Activated CD4-positive, alpha-beta T cell treated with anti-CD3 and anti-CD28 coated beads, Interleukin-2, amount 10 ng/mL, durations not matched to agents 24 days and 14 days (primary cell): ENCODE data around the gene AAK1. TPM values are rescaled to one million over a fixed set of nuclear protein-coding genes. Genes with fewer than 3 reads are reported as not detected.

Experiments used
- DNase-seq: peaks from one replicate; pipeline ENCODE4 v3.0.0; 2022
- H3K27ac Mint-ChIP-seq: one replicate; pipeline ENCODE4 v1.8.0; 2022; ENCODE audit warnings: mild to moderate bottlenecking, mixed read lengths
- H3K27me3 Mint-ChIP-seq: one replicate; pipeline ENCODE4 v1.8.0; 2022; ENCODE audit warnings: mixed read lengths
- H3K36me3 Mint-ChIP-seq: one replicate; pipeline ENCODE4 v1.8.0; 2022; ENCODE audit warnings: low read depth, mild to moderate bottlenecking, mixed read lengths
- H3K4me1 Mint-ChIP-seq: one replicate; pipeline ENCODE4 v1.8.0; 2021; ENCODE audit warnings: mixed read lengths
- H3K4me3 Mint-ChIP-seq: one replicate; pipeline ENCODE4 v1.8.0; 2022; ENCODE audit warnings: mild to moderate bottlenecking, moderate library complexity, mixed read lengths
- H3K9me3 Mint-ChIP-seq: one replicate; pipeline ENCODE4 v1.8.0; 2021; ENCODE audit warnings: mixed read lengths
- intact Hi-C: fragments of 100-400 bp; cut with micrococcal nuclease; formaldehyde crosslinking; loops from one replicate; pipeline ENCODE4 v1.15.1; 2023
- total RNA-seq: library from RNA; stranded (reverse); gene quantifications from 2 replicates; pipeline ENCODE4 v1.2.3, GENCODE V29; 2022

Gene AAK1
- total RNA-seq, 1 donor from 2014 or later, result 86.0 TPM

- Mint-ChIP-seq H3K4me1 (peaks cover 31% of the 10 kb centered on the region), H3K27me3 (no peaks in the 10 kb centered on the region), H3K27ac (no peak overlapping the region), H3K36me3 (peaks cover 67% of the 10 kb centered on the region), H3K4me3 (no peak overlapping the region), H3K9me3 (peaks cover 9% of the 10 kb centered on the region)
- intact Hi-C loops, result loop anchor here (5.0 kb wide), 2 partner anchors 68 to 128 kb away; partner anchors contain the start of gene NFU1
- DNase-seq, result no peak
These were observed 137.8 kb downstream of the AAK1 start for GRCh38 chr2:69505710-69506109.

DNA sequence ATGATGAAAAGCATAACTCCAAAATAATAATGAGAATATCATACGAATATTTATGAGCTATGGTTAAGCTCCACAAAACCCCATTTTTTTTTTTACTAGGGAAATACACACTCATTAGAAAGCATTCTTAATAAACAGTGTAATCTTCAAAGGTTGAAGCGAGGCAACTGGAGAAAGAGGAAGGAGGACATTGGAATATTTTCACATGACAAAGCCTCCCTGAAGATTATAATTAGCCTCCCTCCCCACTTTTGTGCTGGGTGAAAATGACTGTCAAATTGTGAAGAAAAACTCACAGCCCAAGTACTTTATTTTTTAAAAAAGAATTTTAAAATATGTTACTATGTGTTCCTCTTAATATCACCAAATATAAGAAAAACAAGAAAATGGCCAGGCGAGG is 142.2 kb downstream of the AAK1 start:
- no peak overlapping the region for H3K27ac Mint-ChIP-seq
- peaks cover 45% of the 10 kb centered on the region for H3K36me3 Mint-ChIP-seq
- no peaks in the 10 kb centered on the region for H3K9me3 Mint-ChIP-seq
- no peaks in the 10 kb centered on the region for H3K27me3 Mint-ChIP-seq
- H3K4me1 Mint-ChIP-seq, result peaks cover 22% of the 10 kb centered on the region
- DNase-seq, result no peak
- intact Hi-C loops, result no loop called here
- H3K4me3 Mint-ChIP-seq, result no peak overlapping the region

- H3K9me3 Mint-ChIP-seq, result no peaks in the 10 kb centered on the region
- peaks cover 34% of the 10 kb centered on the region for H3K36me3 Mint-ChIP-seq
- H3K27me3 Mint-ChIP-seq, result no peaks in the 10 kb centered on the region
- DNase-seq, result no peak
- H3K4me1 Mint-ChIP-seq, result peaks cover 21% of the 10 kb centered on the region
- intact Hi-C loops, result no loop called here
- peak overlapping the region; percentile 22 for H3K4me3 Mint-ChIP-seq
- peak overlapping the region; percentile 45 for H3K27ac Mint-ChIP-seq
These were observed 143.6 kb downstream of the AAK1 start for GRCh38 chr2:69499966-69500365.

GRCh38 chr2:69499242-69499641 is 144.3 kb downstream of the AAK1 start:
- peak overlapping the region; percentile 93 for H3K27ac Mint-ChIP-seq

DNA sequence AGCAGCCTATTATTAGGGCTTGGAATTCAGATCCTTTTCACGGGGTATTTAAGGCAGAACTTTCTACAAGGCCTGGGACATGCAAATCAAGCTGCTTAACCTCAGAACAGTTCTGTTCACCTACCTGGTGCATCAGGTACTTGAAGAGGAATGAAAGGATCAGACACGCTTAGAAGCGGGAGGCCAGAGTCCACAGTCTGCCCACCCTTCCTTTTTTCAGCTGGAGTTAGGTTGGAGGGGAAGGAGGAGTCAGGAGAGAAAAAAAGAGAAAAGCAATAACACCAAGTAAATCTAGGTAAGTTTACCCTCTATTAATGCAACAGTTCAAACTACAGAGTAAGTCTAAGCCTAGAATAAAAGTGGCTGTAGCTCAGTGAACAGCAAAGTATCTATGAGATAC is 147.7 kb downstream of the AAK1 start:
- no peak overlapping the region for H3K4me3 Mint-ChIP-seq
- H3K4me1 Mint-ChIP-seq, result peaks cover 38% of the 10 kb centered on the region
- H3K27me3 Mint-ChIP-seq, result no peaks in the 10 kb centered on the region
- no peaks in the 10 kb centered on the region for H3K9me3 Mint-ChIP-seq
- H3K36me3 Mint-ChIP-seq, result peaks cover 43% of the 10 kb centered on the region
- intact Hi-C loops, result no loop called here
- H3K27ac Mint-ChIP-seq, result peak overlapping the region; percentile 42
- DNase-seq, result no peak

More at GRCh38 chr2:69499242-69499641, 144.3 kb downstream of the AAK1 start:
- Mint-ChIP-seq H3K36me3 (peaks cover 36% of the 10 kb centered on the region), H3K4me3 (peak overlapping the region; percentile 51), H3K9me3 (no peaks in the 10 kb centered on the region), H3K4me1 (peaks cover 21% of the 10 kb centered on the region), H3K27me3 (no peaks in the 10 kb centered on the region)
- intact Hi-C loops, result no loop called here
- no peak for DNase-seq

DNA sequence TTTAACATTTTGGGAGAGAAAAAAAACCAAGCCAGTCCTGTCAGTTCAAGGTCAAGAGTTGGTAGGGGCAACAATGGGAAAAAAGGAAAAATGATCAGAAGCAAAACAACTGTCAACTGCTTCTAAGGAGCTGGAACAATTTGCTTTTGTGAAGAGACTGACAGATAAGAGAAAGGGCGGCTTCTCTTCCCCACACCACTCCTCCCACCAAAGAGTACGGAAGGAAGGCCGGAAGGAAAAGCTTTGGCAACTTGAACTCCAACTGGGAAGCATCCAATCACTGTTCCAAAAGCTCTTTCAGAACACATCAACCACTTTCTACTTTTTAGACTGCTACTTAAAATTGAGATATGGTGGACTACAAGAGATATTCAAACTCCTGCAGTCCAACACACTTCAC is 148.5 kb downstream of the AAK1 start:
- Mint-ChIP-seq H3K27me3 (no peaks in the 10 kb centered on the region), H3K4me1 (peaks cover 41% of the 10 kb centered on the region), H3K27ac (no peak overlapping the region), H3K9me3 (peaks cover 3% of the 10 kb centered on the region), H3K36me3 (peaks cover 48% of the 10 kb centered on the region), H3K4me3 (no peak overlapping the region)
- intact Hi-C loops, result no loop called here
- DNase-seq, result no peak

DNA sequence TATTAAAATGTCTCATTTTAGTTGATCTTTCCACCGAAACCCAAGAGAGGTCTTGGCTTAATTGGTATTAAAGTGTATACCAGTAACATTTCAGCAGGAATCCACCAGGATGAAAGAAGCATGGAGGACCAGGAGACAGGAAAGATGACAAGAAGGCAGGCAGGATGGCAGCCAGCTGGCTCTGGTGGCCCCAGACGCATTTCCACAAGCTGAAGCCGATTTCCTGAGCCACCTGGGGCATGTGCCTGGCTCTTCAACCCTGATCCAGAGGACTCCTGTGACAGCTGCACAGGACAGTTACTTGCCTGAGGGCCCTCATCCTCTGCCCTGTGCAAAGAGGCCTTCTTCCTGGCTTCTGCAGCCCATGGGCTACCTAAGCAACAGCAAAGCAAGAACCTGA is 149.4 kb downstream of the AAK1 start:
- Mint-ChIP-seq H3K4me1 (peaks cover 39% of the 10 kb centered on the region), H3K4me3 (no peak overlapping the region), H3K27ac (peak overlapping the region; percentile 64), H3K27me3 (no peaks in the 10 kb centered on the region), H3K9me3 (peaks cover 4% of the 10 kb centered on the region), H3K36me3 (peaks cover 51% of the 10 kb centered on the region)
- intact Hi-C loops, result no loop called here
- no peak for DNase-seq

DNA sequence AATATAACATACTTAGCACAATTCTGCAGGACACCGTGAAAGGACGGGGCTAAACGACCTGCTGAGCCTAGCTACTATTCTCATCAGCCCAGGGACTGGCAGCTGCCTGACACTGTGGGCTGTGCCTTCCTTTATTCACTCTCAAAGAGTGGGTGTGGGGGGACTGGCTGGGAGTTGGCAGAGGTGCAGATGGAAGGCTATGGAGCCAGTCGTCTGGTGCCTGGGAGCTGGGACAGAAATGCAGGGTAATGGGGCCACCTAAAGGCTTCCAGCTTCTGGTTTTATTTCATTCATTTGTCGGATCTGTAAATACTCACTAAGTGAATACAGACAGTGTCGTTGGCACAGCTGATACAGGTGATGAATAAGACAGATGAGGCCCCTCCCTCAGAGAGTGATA is 150.3 kb downstream of the AAK1 start:
- Mint-ChIP-seq H3K36me3 (peaks cover 50% of the 10 kb centered on the region), H3K27me3 (no peaks in the 10 kb centered on the region), H3K9me3 (peaks cover 4% of the 10 kb centered on the region), H3K4me1 (peaks cover 36% of the 10 kb centered on the region), H3K4me3 (no peak overlapping the region), H3K27ac (no peak overlapping the region)
- no peak for DNase-seq
- intact Hi-C loops, result no loop called here

- Mint-ChIP-seq H3K9me3 (peaks cover 4% of the 10 kb centered on the region), H3K36me3 (peaks cover 54% of the 10 kb centered on the region), H3K4me3 (no peak overlapping the region), H3K4me1 (peaks cover 32% of the 10 kb centered on the region), H3K27me3 (no peaks in the 10 kb centered on the region), H3K27ac (peak overlapping the region; percentile 58)
- intact Hi-C loops, result loop anchor here (2.0 kb wide), 2 partner anchors 15 to 37 kb away; no protein-coding TSS in a partner anchor
- DNase-seq, result no peak
These were observed 151.7 kb downstream of the AAK1 start for GRCh38 chr2:69491864-69492263.

DNA sequence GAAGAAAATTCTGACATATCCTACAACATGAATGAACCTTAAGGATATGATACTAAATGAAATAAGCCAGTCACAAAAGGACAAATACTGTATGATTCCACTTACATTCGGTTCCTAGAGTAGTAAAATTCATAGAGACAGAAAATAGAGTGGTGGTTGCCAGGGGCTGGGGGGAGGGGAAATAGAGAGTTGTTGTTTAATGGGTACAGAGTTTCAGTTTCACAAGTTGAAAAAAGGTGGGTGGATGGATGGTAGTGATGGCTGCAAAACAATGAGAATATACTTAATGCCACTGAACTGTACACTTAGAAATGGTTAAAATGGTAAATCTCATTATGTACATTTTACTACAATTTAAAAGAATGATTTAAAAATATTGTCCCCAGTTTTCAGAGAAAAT is 153.1 kb downstream of the AAK1 start:
- intact Hi-C loops, result loop anchor here (1.0 to 2.0 kb wide), 3 partner anchors 14 to 38 kb away; no protein-coding TSS in a partner anchor
- peaks cover 4% of the 10 kb centered on the region for H3K9me3 Mint-ChIP-seq
- H3K27ac Mint-ChIP-seq, result peak overlapping the region; percentile 81
- peaks cover 32% of the 10 kb centered on the region for H3K4me1 Mint-ChIP-seq
- peak; percentile 79 for DNase-seq
- H3K36me3 Mint-ChIP-seq, result peaks cover 61% of the 10 kb centered on the region
- H3K4me3 Mint-ChIP-seq, result peak overlapping the region; percentile 5
- H3K27me3 Mint-ChIP-seq, result no peaks in the 10 kb centered on the region

DNA sequence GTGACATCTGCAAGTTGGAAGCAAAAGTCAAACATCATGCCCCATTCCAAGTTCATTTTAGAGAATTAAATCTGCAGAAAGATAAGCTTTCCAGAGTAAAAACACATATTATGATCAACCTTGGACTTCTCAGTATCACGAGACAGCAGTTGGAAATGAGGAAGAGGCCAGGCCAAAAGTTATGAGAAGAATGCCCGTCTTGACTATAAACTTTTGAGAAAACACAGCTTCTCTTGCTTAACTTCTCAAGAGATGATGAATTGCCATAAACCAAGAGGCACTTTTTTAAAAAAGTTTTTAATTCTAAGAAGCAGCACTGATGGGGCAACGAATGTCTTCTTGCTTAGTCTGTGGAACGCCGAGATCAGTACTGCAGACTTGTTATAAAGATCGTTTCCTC is 153.7 kb downstream of the AAK1 start:
- intact Hi-C loops, result loop anchor here (1.0 to 2.0 kb wide), 3 partner anchors 13 to 39 kb away; no protein-coding TSS in a partner anchor
- Mint-ChIP-seq H3K4me3 (peak overlapping the region; percentile 5), H3K9me3 (peaks cover 4% of the 10 kb centered on the region), H3K4me1 (peaks cover 32% of the 10 kb centered on the region), H3K27me3 (no peaks in the 10 kb centered on the region), H3K36me3 (peaks cover 61% of the 10 kb centered on the region), H3K27ac (peak overlapping the region; percentile 81)
- no peak for DNase-seq

DNA sequence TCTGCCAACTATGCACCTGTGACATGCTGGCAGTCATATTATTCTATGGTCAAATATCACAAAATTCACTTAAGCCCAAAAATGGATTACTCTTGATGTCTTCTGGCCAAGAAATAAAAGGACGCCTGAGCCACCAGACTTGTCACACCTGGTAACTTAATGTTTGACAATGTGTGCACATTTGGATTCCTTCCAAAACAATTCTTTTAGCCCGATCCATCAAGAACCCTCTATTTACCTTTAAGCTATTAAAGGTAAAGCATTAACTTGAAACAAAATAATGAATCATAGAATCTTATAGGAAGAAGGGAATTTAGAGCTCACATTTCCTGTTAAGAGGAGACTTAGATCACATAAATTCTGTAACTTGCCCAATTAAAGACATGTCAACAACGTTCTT is 159.8 kb downstream of the AAK1 start:
- intact Hi-C loops, result no loop called here
- H3K27ac Mint-ChIP-seq, result no peak overlapping the region
- H3K36me3 Mint-ChIP-seq, result peaks cover 58% of the 10 kb centered on the region
- no peak for DNase-seq
- no peaks in the 10 kb centered on the region for H3K27me3 Mint-ChIP-seq
- no peak overlapping the region for H3K4me3 Mint-ChIP-seq
- H3K9me3 Mint-ChIP-seq, result no peaks in the 10 kb centered on the region
- peaks cover 14% of the 10 kb centered on the region for H3K4me1 Mint-ChIP-seq

- Mint-ChIP-seq H3K4me3 (no peak overlapping the region), H3K4me1 (peaks cover 15% of the 10 kb centered on the region), H3K27ac (no peak overlapping the region), H3K36me3 (peaks cover 53% of the 10 kb centered on the region), H3K9me3 (no peaks in the 10 kb centered on the region), H3K27me3 (no peaks in the 10 kb centered on the region)
- intact Hi-C loops, result no loop called here
- no peak for DNase-seq
These were observed 160.5 kb downstream of the AAK1 start for GRCh38 chr2:69483024-69483423.

DNA sequence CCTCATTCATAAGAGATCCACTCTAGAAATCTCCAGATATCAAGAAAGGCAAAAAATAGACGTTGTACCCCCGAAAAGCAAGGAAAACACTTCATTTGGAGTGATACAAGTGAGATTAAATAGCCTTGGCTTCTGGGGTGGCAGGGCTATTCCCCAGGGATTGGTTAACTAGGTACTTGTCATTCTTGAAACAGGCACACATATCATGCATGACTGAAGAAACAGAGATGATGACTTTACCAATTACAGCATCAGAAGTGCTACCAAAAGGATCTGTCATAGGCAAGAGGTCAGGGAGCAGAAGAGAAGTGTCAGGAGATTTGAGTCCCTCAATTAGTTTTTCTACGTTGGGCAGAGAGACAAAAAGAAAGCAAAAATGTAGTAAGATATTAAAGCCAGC is 161.1 kb downstream of the AAK1 start:
- DNase-seq, result no peak
- Mint-ChIP-seq H3K4me1 (peaks cover 20% of the 10 kb centered on the region), H3K27me3 (no peaks in the 10 kb centered on the region), H3K27ac (peak overlapping the region; percentile 46), H3K9me3 (no peaks in the 10 kb centered on the region), H3K4me3 (no peak overlapping the region), H3K36me3 (peaks cover 52% of the 10 kb centered on the region)
- intact Hi-C loops, result no loop called here

- no peak overlapping the region for H3K4me3 Mint-ChIP-seq
- no peaks in the 10 kb centered on the region for H3K9me3 Mint-ChIP-seq
- H3K27ac Mint-ChIP-seq, result no peak overlapping the region
- DNase-seq, result no peak
- H3K4me1 Mint-ChIP-seq, result peaks cover 29% of the 10 kb centered on the region
- H3K36me3 Mint-ChIP-seq, result peaks cover 49% of the 10 kb centered on the region
- intact Hi-C loops, result no loop called here
- no peaks in the 10 kb centered on the region for H3K27me3 Mint-ChIP-seq
These were observed 162.1 kb downstream of the AAK1 start for GRCh38 chr2:69481421-69481820.
